GM12878 (cell line): ENCODE data around the gene PCDHGB5. TPM values are rescaled to one million over a fixed set of nuclear protein-coding genes. Genes with fewer than 3 reads are reported as not detected.
"Not testable (repeated sequence)": the region's sequence is repeated elsewhere in the genome, so short reads cannot be mapped to it uniquely, and the experiment has no call there.

Source experiments
- ATAC-seq: fragments of 200-7000 bp; cut with Tn5 transposase; 3 replicates; pipeline ENCODE4 v1.9.1; 2020; ENCODE audit warnings: mild to moderate bottlenecking, moderate library complexity
- BruUV-seq: library from RNA; stranded (reverse); fragments of 400-500 nt; replicated peaks from 2 replicates; lab custom pipeline; 2021; lab: Mats Ljungman, UMichigan
- CTCF ChIA-PET: fragments of 300-600 bp; sonication (Branson Sonifier 250); formaldehyde crosslinking; extraction: SDS; loops from one replicate; lab custom pipeline; 2021; ENCODE audit warnings: inconsistent platforms; lab: Yijun Ruan, JAX
- POLR2A ChIA-PET: fragments of 350-600 bp; formaldehyde crosslinking; extraction: SDS; loops from one replicate; lab custom pipeline; 2021; ENCODE audit warnings: inconsistent platforms; lab: Charles Lee
- RAD21 ChIA-PET: fragments of 300-600 bp; sonication (Branson Sonifier 250); formaldehyde crosslinking; loops from one replicate; lab custom pipeline; 2023; ENCODE audit warnings: antibody characterized with exemption; ENCODE audit not compliant: unreplicated experiment; lab: Charles Lee
- SMC1A ChIA-PET: fragments of 300-600 bp; sonication (Branson Sonifier 250); formaldehyde crosslinking; loops from one replicate; lab custom pipeline; 2023; ENCODE audit not compliant: unreplicated experiment, uncharacterized antibody; lab: Charles Lee
- DNase-seq: peaks from one replicate; pipeline ENCODE4 v3.0.0-alpha.2; 2011; ENCODE audit warnings: low read depth, low spot score
- FAIRE-seq: peaks from 3 replicates; lab custom pipeline; 2011; peaks lifted over from hg19 to GRCh38; lab: Jason Lieb, UNC
- H2AFZ ChIP-seq: 2 replicates; pipeline ENCODE4 v1.6.0; 2011; ENCODE audit warnings: low read depth, low read length, control low read depth; ENCODE audit not compliant: control insufficient read depth
- H3K27ac ChIP-seq: 2 replicates; pipeline ENCODE4 v1.5.1; 2011; ENCODE audit warnings: control low read depth; ENCODE audit not compliant: control insufficient read depth, insufficient read depth
- H3K27me3 ChIP-seq, 2 experiments: replicated peaks in 1 of 2; 2 replicates each; pipeline versions ENCODE4 v1.6.0 to v1.6.1; 2011; ENCODE audit warnings: low read length in 1 of 2; ENCODE audit not compliant: control insufficient read depth in 2 of 2, insufficient read depth in 2 of 2
- H3K36me3 ChIP-seq, 2 experiments: 2 replicates each; pipeline ENCODE4 v1.5.1; 2011; ENCODE audit warnings: low read length in 1 of 2; ENCODE audit not compliant: control insufficient read depth in 2 of 2, insufficient read depth in 2 of 2
- H3K4me1 ChIP-seq: 2 replicates; pipeline ENCODE4 v1.6.1; 2011; ENCODE audit warnings: mild to moderate bottlenecking, low read length, moderate library complexity, mixed read lengths; ENCODE audit not compliant: control insufficient read depth, insufficient read depth
- H3K4me2 ChIP-seq: 2 replicates; pipeline ENCODE4 v1.6.0; 2011; ENCODE audit warnings: control low read depth; ENCODE audit not compliant: control insufficient read depth, insufficient read depth
- H3K4me3 ChIP-seq: fragments of 200-600 bp; sonication (generic); 2 replicates; pipeline ENCODE4 v1.5.1; 2016
- H3K79me2 ChIP-seq: 2 replicates; pipeline ENCODE4 v1.6.0; 2011; ENCODE audit warnings: low read length; ENCODE audit not compliant: control insufficient read depth, insufficient read depth
- H3K9ac ChIP-seq: 2 replicates; pipeline ENCODE4 v1.8.0; 2011; ENCODE audit warnings: low read length, control low read depth, mixed read lengths; ENCODE audit not compliant: control insufficient read depth, insufficient read depth
- H3K9me3 ChIP-seq: replicated peaks from 3 replicates; pipeline ENCODE4 v1.5.1; 2011; ENCODE audit warnings: mild to moderate bottlenecking, low read length; ENCODE audit not compliant: control insufficient read depth, insufficient read depth
- H4K20me1 ChIP-seq: 2 replicates; pipeline ENCODE4 v1.6.0; 2011; ENCODE audit not compliant: control insufficient read depth, insufficient read depth
- WGBS: methylation state at CpG from one replicate; pipeline ENCODE4 v1.1.6; 2016; ENCODE audit warnings: low lambda C conversion rate; ENCODE audit not compliant: insufficient replicate concordance, insufficient coverage; ENCODE audit errors: missing lambda C conversion rate; 5-methylcytosine and 5-hydroxymethylcytosine counted together
- in situ Hi-C: fragments of 300-500 bp; cut with MboI; formaldehyde crosslinking; loops from 9 replicates; pipeline ENCODE4 v1.14.3; 2018; ENCODE audit warnings: mixed read lengths
- intact Hi-C: fragments of 100-400 bp; cut with micrococcal nuclease; formaldehyde crosslinking; loops from one replicate; pipeline ENCODE4 v1.14.2; 2022; ENCODE audit not compliant: unreplicated experiment
- polyA plus RNA-seq, 11 experiments: library from polyadenylated mRNA; depleted of rRNA in 4 of 11; unstranded in 6 of 11; stranded (reverse) in 5 of 11; fragments of >200 nt; fragmentation: Nextera tagmentation in 4 of 11; fragmentation: Illumina TruSeq in 1 of 11; extraction: Ambion mirVana in 4 of 11; extraction: Trizol in 1 of 11; gene quantifications; 1 replicate in 1 of 11; 2 replicates in 10 of 11; pipeline versions ENCODE4 v1.2.1 to v1.2.3, GENCODE V29; 2011 to 2016; ENCODE audit warnings: inconsistent platforms in 2 of 11, missing spikeins in 2 of 11, low read depth in 1 of 11
- total RNA-seq, 4 experiments: library from RNA; depleted of rRNA in 3 of 4; stranded (reverse); fragments of >200 nt in 3 of 4; fragmentation: Illumina TruSeq in 1 of 4; extraction: Trizol in 1 of 4; gene quantifications; 2 replicates each; pipeline versions ENCODE4 v1.2.1 to v1.2.3, GENCODE V29; 2013 to 2021
- TF ChIP-seq, protein P1 (sequence below): IDR thresholded peaks from 2 replicates; pipeline ENCODE4 v1.6.1; 2012; ENCODE audit warnings: mild to moderate bottlenecking, low read depth, low read length

Gene PCDHGB5
- total and polyA plus RNA-seq, 10 of the 15 experiments (the other 5 are each of a cell fraction or from before 2014, with no cell fraction given) = 0.02 to 2.3 (median 1.3) TPM; not detected in 1

DNA sequence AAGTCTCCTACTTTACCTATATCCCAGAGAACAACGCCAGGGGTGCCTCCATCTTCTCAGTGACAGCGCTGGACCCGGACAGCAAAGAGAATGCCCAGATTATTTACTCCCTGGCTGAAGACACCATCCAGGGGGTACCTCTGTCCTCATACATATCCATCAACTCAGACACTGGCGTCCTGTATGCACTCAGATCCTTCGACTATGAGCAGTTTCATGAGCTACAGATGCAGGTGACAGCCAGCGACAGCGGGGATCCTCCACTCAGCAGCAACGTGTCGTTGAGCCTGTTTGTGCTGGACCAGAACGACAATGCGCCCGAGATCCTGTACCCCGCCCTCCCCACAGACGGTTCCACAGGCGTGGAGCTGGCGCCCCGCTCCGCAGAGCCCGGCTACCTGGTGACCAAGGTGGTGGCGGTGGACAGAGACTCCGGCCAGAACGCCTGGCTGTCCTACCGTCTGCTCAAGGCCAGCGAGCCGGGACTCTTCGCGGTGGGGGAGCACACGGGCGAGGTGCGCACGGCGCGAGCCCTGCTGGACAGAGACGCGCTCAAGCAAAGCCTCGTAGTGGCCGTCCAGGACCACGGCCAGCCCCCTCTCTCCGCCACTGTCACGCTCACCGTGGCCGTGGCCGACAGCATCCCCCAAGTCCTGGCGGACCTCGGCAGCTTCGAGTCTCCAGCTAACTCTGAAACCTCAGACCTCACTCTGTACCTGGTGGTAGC, 17.0 kb downstream of the PCDHGB5 start:
- H3K79me2 ChIP-seq, H3K4me3 ChIP-seq, BruUV-seq, H3K27ac ChIP-seq, H3K36me3 ChIP-seq, H3K4me1 ChIP-seq, H3K27me3 ChIP-seq, DNase-seq, intact Hi-C loops, H2AFZ ChIP-seq, H3K4me2 ChIP-seq, POLR2A ChIA-PET, H3K9ac ChIP-seq, ATAC-seq, H4K20me1 ChIP-seq, FAIRE-seq: not testable (repeated sequence)
- ChIA-PET CTCF (interaction anchor here (0.7 to 10.9 kb wide), 13 partner anchors 15 to 208 kb away, joined by 3 to 245 read pairs (median 23); partner anchors contain the start of genes PCDHB14, PCDHGA12, PCDHGB3 and PCDHGC3), SMC1A (interaction anchor here (2.7 to 7.4 kb wide), 3 partner anchors 109 to 149 kb away, joined by 16 to 67 read pairs (median 35); no protein-coding TSS in a partner anchor), RAD21 (interaction anchor here (2.3 to 3.3 kb wide), 5 partner anchors 61 to 153 kb away, joined by 6 to 42 read pairs (median 12); partner anchors contain the start of gene PCDHGC3)
- TF ChIP-seq, protein P1, sequence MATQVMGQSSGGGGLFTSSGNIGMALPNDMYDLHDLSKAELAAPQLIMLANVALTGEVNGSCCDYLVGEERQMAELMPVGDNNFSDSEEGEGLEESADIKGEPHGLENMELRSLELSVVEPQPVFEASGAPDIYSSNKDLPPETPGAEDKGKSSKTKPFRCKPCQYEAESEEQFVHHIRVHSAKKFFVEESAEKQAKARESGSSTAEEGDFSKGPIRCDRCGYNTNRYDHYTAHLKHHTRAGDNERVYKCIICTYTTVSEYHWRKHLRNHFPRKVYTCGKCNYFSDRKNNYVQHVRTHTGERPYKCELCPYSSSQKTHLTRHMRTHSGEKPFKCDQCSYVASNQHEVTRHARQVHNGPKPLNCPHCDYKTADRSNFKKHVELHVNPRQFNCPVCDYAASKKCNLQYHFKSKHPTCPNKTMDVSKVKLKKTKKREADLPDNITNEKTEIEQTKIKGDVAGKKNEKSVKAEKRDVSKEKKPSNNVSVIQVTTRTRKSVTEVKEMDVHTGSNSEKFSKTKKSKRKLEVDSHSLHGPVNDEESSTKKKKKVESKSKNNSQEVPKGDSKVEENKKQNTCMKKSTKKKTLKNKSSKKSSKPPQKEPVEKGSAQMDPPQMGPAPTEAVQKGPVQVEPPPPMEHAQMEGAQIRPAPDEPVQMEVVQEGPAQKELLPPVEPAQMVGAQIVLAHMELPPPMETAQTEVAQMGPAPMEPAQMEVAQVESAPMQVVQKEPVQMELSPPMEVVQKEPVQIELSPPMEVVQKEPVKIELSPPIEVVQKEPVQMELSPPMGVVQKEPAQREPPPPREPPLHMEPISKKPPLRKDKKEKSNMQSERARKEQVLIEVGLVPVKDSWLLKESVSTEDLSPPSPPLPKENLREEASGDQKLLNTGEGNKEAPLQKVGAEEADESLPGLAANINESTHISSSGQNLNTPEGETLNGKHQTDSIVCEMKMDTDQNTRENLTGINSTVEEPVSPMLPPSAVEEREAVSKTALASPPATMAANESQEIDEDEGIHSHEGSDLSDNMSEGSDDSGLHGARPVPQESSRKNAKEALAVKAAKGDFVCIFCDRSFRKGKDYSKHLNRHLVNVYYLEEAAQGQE = peak; percentile 24; the same call in 1 of the 2 replicates
- in situ Hi-C loops = loop anchor here (5.0 kb wide), 1 partner anchor 148 kb away; no protein-coding TSS in a partner anchor
- H3K9me3 ChIP-seq = peaks cover 12% of the 10 kb centered on the region; the same call in 2 of the 3 replicates
- WGBS = 83% methylated on average over 20 of the region's 46 CpGs
